ENCODE measurements around the gene P2RY2. TPM values are rescaled to one million over a fixed set of nuclear protein-coding genes. Genes with fewer than 3 reads are reported as not detected.

P2RY2 gene
- total RNA-seq, 4 donors from 2014 or later: 4.5 to 7.5 (median 6.7) TPM

DNA sequence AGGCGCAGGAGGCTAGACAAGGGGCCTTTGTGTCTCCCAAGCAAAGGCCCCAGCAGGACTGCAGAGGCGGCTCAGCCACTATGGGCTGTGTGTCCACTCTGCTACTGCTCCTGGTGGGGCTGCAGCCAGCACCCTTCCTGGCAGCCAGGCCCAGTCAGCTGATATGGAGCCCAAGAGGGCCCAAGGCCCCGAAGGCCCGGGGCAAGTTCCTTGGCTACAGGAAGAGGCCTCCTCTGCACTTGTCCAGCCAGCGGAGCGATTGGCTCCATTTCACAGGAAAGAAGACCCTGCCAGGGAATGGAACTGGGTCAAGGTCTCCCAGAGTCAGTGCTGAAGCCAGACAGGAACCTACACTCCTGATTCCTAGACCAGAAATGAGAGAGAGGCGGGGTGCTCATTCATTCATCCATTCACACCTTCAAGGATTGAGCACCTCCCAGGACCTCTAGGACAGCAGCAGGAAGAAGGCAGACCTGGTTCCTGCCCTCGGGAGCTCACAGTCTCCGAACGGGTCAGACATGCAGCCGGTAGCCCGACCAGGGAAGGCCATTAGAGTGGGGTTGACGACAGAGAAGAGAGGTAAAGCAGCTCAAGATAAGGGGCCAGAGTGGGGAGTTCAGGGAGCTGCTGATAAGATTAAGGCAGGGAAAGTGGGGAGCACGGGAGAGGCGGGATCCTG lies 811 bp upstream of the P2RY2 start:
- 79 to 81% methylated on average over 14 to 15 of the region's 15 CpGs for WGBS, 2 donors
- Histone ChIP-seq H3K4me1 (peaks cover 0 to 17% (median 2%) of the 10 kb centered on the region in 4 donors), H3K9me3 (no peaks in the 10 kb centered on the region), H3K27ac (peak overlapping the region in 3 of 4 donors; percentile 62 to 79 (median 65)), H3K27me3 (peaks cover 0 to 29% of the 10 kb centered on the region in 2 donors), H3K36me3 (no peaks in the 10 kb centered on the region), H3K4me3 (peak overlapping the region in 2 of 4 donors; percentile 47 to 58)
- no peak for DNase-seq (ENCODE audit: low spot score in 2 of 2)
- peak in 1 of 2 donors; percentile 46 for TF ChIP-seq EP300 (IDR thresholded peaks at IDR 0.05)
- no peak for TF ChIP-seq POLR2A (IDR thresholded peaks at IDR 0.05)

DNA sequence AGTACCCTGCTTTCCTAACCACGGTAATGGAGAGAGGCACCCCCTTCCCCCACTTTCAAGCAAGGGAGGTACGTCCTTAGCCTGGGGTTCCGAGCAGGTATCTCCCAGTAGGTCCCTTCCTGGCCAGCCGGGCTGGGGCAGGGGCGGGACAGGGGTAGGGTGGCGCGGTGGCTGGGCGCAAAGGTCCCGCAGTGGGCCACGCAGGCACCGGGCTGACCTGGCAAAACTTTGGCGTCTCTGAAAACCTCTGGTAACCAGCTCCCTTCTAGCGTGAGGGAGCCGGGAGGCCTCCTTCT lies 323 bp upstream of the P2RY2 start:
- TF ChIP-seq, protein P1, sequence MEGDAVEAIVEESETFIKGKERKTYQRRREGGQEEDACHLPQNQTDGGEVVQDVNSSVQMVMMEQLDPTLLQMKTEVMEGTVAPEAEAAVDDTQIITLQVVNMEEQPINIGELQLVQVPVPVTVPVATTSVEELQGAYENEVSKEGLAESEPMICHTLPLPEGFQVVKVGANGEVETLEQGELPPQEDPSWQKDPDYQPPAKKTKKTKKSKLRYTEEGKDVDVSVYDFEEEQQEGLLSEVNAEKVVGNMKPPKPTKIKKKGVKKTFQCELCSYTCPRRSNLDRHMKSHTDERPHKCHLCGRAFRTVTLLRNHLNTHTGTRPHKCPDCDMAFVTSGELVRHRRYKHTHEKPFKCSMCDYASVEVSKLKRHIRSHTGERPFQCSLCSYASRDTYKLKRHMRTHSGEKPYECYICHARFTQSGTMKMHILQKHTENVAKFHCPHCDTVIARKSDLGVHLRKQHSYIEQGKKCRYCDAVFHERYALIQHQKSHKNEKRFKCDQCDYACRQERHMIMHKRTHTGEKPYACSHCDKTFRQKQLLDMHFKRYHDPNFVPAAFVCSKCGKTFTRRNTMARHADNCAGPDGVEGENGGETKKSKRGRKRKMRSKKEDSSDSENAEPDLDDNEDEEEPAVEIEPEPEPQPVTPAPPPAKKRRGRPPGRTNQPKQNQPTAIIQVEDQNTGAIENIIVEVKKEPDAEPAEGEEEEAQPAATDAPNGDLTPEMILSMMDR (IDR thresholded peaks at IDR 0.05): no peak
- TF ChIP-seq POLR2A (IDR thresholded peaks at IDR 0.05) (no peak), EP300 (IDR thresholded peaks at IDR 0.05) (no peak)
- DNase-seq (ENCODE audit: low spot score in 2 of 2): no peak
- H3K27ac ChIP-seq: peak overlapping the region in 3 of 4 donors; percentile 62 to 79 (median 65)
- H3K27me3 ChIP-seq: peaks cover 0 to 29% of the 10 kb centered on the region in 2 donors
- no peaks in the 10 kb centered on the region for H3K9me3 ChIP-seq
- H3K36me3 ChIP-seq: no peaks in the 10 kb centered on the region
- peak overlapping the region; percentile 33 to 58 (median 46) for H3K4me3 ChIP-seq
- peaks cover 0 to 17% (median 2%) of the 10 kb centered on the region in 4 donors for H3K4me1 ChIP-seq
- 57 to 66% methylated on average over 10 to 14 of the region's 14 CpGs for WGBS, 2 donors

DNA sequence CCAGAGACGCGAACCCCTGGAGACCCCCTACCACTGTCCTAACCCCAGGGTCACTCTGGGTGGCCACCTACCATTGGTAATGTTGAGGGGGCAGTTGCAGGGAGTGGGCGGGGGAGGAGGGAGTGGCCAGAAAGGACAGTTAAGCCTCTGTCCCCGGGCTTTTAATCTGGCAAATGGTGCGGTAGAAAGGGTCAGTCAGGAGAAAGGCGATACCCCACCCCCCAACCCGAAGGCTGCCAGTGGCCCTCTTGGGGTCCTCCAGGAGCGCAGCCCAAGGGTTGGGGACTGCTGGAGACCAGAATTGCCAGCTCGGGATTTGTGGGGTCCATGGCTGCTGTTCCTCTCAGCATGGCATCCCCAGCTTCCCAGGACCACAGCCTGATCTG lies 742 bp downstream of the P2RY2 start:
- DNase-seq (ENCODE audit: low spot score in 2 of 2): no peak
- Histone ChIP-seq H3K4me3 (peak overlapping the region; percentile 33 to 58 (median 46)), H3K27ac (peak overlapping the region in 3 of 4 donors; percentile 62 to 79 (median 65)), H3K9me3 (no peaks in the 10 kb centered on the region), H3K4me1 (peaks cover 0 to 17% (median 2%) of the 10 kb centered on the region in 4 donors), H3K27me3 (peaks cover 0 to 29% of the 10 kb centered on the region in 2 donors), H3K36me3 (no peaks in the 10 kb centered on the region)
- 17 to 44% methylated on average over 3 to 9 of the region's 9 CpGs for WGBS, 2 donors
- TF ChIP-seq EP300 (IDR thresholded peaks at IDR 0.05) (no peak), POLR2A (IDR thresholded peaks at IDR 0.05) (no peak)
- TF ChIP-seq, protein P1 (IDR thresholded peaks at IDR 0.05): no peak

DNA sequence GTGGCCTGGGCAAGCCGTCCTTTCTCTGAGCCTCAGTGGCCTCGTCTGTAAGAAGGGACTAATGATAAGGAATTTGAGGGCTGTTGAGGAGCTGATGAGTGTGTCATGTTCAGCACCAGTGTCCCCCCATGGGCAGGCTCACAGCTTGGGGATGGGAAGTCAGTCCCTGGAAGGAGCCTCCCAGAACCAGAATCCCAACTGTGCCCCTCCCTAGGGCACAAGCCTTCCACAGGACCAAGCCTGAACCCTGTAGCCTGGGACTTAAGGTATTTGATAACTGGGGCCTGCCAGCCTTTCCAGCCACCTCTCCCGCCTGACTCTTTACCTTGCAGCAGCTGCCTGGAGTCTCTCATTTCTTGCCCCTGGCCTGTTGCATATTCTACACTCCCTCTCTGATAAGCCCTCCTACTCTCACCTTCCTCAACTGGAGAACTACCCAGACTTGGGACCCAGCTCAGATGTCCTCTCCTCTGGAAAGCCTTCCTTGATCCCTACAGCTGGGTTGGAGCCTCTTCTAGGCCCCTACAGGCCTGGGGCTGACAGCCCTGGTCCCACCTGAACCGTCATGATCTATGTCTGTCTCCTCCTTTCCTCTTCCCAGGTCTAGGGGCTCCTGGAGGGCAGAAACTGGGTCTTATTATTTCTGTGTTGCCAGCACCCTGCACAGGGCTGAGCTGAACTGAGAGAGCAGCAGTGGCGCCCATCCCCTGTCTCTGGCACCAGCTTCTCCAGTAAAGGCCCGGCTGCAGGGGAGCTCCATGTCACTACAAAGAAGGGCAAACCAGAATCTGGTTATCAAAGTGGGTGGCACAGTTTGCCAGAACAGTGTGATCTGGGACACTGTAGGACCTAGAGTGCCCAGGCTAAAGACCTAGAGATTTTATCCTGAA lies 1.6 kb downstream of the P2RY2 start:
- peak overlapping the region in 1 of 4 donors; percentile 79 for H3K27ac ChIP-seq
- TF ChIP-seq, protein P1 (IDR thresholded peaks at IDR 0.05): no peak
- no peak for TF ChIP-seq POLR2A (IDR thresholded peaks at IDR 0.05)
- no peak for TF ChIP-seq EP300 (IDR thresholded peaks at IDR 0.05)
- 92 to 94% methylated on average over 6 of the region's 6 CpGs for WGBS, 2 donors
- peaks cover 0 to 17% (median 2%) of the 10 kb centered on the region in 4 donors for H3K4me1 ChIP-seq
- H3K4me3 ChIP-seq: no peak overlapping the region
- no peak for DNase-seq (ENCODE audit: low spot score in 2 of 2)
- no peaks in the 10 kb centered on the region for H3K36me3 ChIP-seq
- no peaks in the 10 kb centered on the region for H3K9me3 ChIP-seq
- H3K27me3 ChIP-seq: peaks cover 0 to 29% of the 10 kb centered on the region in 2 donors

DNA sequence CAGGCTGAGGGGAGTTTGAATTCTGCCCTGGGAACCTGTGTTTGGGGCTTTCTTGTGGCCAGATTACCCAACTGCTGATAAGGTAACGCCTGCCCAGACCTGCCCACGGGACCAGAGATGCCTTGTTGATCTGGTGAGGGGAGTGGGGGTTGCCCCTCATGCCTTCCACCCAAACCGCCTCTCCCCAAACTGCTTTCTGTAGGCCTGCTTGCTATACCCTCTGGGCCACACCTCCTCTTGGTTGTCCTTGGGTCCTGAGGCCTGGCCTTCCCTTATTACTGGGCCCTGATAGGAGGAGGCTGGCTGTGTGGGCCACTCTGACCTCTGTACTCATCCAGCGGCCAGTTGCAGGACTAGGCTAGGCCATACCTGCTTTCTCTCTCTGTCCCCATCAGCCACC lies 3.4 kb downstream of the P2RY2 start:
- TF ChIP-seq EP300 (IDR thresholded peaks at IDR 0.05) (no peak), POLR2A (IDR thresholded peaks at IDR 0.05) (no peak)
- TF ChIP-seq, protein P1 (IDR thresholded peaks at IDR 0.05): no peak
- H3K4me3 ChIP-seq: no peak overlapping the region
- WGBS, 2 donors: 93 to 100% methylated on average over 3 to 4 of the region's 4 CpGs
- H3K9me3 ChIP-seq: no peaks in the 10 kb centered on the region
- no peaks in the 10 kb centered on the region for H3K36me3 ChIP-seq
- DNase-seq (ENCODE audit: low spot score in 2 of 2): no peak
- peaks cover 0 to 17% (median 2%) of the 10 kb centered on the region in 4 donors for H3K4me1 ChIP-seq
- no peak overlapping the region for H3K27ac ChIP-seq
- H3K27me3 ChIP-seq: peaks cover 0 to 29% of the 10 kb centered on the region in 2 donors

Data from tibial nerve (tissue), 4 donors.